ENCODE results near the gene RNF11.
"Not testable (repeated sequence)": the region's sequence is repeated elsewhere in the genome, so short reads cannot be mapped to it uniquely, and the experiment has no call there.

Gene RNF11

DNA sequence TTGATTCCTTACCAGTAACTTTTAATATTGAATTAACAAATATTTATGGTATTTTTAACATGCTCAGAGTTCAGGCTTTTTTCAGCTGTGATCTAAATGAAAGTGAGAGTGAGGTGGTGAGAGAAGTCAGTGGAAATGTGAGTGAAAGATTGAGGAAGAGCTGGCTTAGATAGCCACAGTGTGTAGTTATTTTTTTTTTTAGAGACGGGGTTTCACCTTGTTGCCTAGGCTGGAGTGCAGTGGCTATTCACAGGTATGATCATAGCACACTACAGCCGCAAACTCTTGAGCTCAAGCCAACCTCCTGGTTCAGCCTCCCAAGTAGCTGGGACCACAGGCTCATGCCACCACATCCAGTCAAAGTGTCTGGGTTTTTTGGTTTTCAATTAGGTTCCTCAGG is 10.9 kb downstream of the RNF11 start:
- no peak overlapping the region for H3K4me3 ChIP-seq (ENCODE audit: low read depth, low read length)
- in situ Hi-C loops (cut with HindIII; ENCODE audit: low sequenced_read_pairs), result no loop called here
- TF ChIP-seq, protein P1, sequence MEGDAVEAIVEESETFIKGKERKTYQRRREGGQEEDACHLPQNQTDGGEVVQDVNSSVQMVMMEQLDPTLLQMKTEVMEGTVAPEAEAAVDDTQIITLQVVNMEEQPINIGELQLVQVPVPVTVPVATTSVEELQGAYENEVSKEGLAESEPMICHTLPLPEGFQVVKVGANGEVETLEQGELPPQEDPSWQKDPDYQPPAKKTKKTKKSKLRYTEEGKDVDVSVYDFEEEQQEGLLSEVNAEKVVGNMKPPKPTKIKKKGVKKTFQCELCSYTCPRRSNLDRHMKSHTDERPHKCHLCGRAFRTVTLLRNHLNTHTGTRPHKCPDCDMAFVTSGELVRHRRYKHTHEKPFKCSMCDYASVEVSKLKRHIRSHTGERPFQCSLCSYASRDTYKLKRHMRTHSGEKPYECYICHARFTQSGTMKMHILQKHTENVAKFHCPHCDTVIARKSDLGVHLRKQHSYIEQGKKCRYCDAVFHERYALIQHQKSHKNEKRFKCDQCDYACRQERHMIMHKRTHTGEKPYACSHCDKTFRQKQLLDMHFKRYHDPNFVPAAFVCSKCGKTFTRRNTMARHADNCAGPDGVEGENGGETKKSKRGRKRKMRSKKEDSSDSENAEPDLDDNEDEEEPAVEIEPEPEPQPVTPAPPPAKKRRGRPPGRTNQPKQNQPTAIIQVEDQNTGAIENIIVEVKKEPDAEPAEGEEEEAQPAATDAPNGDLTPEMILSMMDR (IDR thresholded peaks at IDR 0.05; ENCODE audit: low read depth, low read length, missing control alignments), result no peak
- DNase-seq (ENCODE audit: low read depth), result no peak

DNA sequence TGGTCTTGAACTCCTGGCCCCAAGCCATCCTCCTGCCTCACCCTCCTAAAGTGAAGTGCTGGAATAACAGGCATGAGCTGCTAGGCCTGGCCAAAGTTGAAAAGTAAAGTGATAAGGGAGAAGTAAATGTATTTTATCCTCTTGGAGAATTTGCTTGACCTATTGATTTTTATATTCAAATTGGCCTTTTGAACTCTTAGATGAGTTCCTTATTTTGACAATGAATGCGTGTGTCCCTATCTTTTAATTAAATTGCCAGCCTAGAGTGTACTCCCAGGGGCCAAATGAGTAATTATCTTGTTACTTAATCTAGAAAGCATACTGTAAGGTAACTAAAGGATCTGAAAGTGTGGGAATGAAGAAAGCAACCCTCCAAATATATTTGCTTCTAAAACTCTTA is 11.4 kb downstream of the RNF11 start:
- in situ Hi-C loops (cut with HindIII; ENCODE audit: low sequenced_read_pairs), result no loop called here
- no peak overlapping the region for H3K4me3 ChIP-seq (ENCODE audit: low read depth, low read length)
- TF ChIP-seq, protein P1 (IDR thresholded peaks at IDR 0.05; ENCODE audit: low read depth, low read length, missing control alignments), result no peak
- no peak for DNase-seq (ENCODE audit: low read depth)

DNA sequence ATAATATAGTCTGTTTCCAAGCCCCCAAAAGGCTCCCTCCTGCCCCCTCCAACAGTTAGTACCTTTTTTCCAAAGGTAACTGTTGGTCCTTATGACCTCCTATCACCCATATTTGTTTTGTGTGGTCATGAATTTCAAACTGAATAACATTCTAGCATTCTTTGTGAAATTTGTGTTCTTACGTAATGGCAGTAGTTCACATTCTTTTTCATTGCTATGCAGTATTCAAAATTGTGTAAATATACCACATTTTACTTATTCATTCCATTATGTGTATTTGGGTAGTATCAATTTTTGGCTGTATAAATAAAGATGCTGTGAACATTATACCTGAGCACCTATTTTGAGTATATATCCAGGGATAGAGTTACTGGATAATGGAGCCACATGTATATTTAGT is 13.4 kb downstream of the RNF11 start:
- TF ChIP-seq, protein P1 (IDR thresholded peaks at IDR 0.05; ENCODE audit: low read depth, low read length, missing control alignments), result no peak
- no peak for DNase-seq (ENCODE audit: low read depth)
- H3K4me3 ChIP-seq (ENCODE audit: low read depth, low read length), result no peak overlapping the region
- in situ Hi-C loops (cut with HindIII; ENCODE audit: low sequenced_read_pairs), result no loop called here

DNA sequence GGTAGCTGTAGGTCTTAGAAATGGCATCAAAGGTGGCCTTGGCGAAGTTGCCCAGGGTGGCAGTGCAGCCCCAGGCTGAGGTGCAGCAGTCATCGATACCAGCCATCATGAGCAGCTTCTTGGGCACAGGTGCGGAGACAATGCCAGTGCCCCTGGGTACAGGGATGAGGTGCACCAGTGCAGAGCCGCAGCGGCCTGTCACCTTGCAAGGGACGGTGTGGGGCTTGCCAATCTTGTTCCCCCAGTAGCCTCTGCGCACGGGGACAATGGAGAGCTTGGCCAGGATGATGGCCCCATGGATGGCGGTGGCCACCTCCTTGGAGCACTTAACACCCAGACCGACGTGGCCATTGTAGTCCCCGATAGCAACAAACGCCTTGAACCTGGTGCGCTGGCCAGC is 14.7 kb downstream of the RNF11 start:
- DNase-seq (ENCODE audit: low read depth); in situ Hi-C loops (cut with HindIII; ENCODE audit: low sequenced_read_pairs); H3K4me3 ChIP-seq (ENCODE audit: low read depth, low read length): not testable (repeated sequence)

DNA sequence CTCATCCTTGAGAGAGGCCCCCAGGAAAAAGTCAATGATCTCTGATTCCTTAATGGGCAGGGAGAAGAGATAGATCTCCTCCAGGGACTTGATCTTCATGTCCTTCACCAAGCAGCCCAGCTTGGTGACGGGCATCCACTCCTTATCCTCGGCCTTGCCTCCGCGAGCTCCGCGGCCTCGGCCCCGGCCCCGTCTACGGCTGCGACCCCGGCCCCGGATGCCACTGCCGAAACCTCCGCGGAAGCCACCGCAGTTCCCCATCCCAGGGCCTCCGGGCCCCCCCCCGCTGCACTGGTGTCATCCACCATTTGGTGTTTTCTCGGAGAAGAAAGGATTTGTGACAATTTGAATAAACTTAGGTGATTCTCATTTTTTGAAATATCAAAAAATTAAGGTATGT is 15.1 kb downstream of the RNF11 start:
- in situ Hi-C loops (cut with HindIII; ENCODE audit: low sequenced_read_pairs); H3K4me3 ChIP-seq (ENCODE audit: low read depth, low read length); DNase-seq (ENCODE audit: low read depth): not testable (repeated sequence)

DNA sequence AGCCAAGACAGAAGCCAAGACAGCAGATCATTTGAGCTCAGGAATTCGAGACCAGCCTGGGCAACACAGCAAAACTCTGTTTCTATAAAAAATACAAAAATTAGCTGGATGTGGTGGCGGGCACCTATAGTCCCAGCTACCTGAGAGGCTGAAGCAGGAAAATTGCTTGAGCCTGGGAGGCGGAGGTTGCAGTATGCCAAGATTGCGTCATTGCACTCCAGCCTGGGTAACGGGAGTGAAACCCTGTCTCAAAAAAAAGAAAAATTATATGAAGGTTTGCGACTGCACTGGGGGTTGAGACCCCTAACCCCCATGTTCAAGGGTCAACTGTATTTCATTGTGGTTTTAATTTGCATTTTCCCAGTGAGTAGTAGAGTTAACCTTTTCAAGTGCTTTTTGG is 16.3 kb downstream of the RNF11 start:
- TF ChIP-seq, protein P1 (IDR thresholded peaks at IDR 0.05; ENCODE audit: low read depth, low read length, missing control alignments), result no peak
- H3K4me3 ChIP-seq (ENCODE audit: low read depth, low read length), result no peak overlapping the region
- in situ Hi-C loops (cut with HindIII; ENCODE audit: low sequenced_read_pairs), result no loop called here
- DNase-seq (ENCODE audit: low read depth), result no peak

DNA sequence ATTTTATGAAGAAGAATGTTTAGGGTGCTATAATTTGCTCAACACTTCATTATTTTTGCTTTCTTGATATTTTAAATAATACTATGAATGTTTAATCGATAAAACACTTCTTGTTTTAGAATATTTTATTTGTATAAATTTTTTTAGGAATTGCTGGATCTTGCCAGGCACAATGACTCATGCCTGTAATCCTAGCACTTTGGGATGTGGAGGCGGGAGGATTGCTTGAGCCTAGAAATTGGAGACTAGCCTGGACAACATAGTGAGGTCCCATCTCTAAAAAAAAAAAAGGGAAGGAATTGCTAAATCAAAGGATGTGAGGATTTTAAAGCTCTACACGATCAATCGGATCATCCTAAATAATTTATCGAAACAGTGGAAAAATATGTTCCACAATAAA is 17.6 kb downstream of the RNF11 start:
- DNase-seq (ENCODE audit: low read depth), result no peak
- in situ Hi-C loops (cut with HindIII; ENCODE audit: low sequenced_read_pairs), result no loop called here
- TF ChIP-seq, protein P1 (IDR thresholded peaks at IDR 0.05; ENCODE audit: low read depth, low read length, missing control alignments), result no peak
- no peak overlapping the region for H3K4me3 ChIP-seq (ENCODE audit: low read depth, low read length)

DNA sequence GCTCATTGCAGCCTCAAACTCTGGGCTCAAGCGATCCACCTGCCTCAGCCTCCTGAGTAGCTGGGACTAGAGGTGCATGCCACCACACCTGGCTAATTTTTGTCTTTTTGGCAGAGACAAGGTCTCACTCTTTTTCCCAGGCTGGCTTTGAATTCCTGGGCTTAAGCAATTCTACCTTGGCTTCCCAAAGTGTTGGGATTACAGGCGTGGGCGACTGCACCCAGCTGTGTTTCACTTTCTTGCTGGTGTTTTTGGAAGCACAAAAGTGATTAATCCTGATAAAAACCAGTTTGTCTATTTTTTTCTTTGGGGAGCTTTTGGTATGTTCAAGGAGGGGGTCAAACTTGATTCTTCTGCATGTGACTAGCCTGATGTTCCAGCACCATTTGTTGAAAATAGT is 19.3 kb downstream of the RNF11 start:
- in situ Hi-C loops (cut with HindIII; ENCODE audit: low sequenced_read_pairs), result no loop called here
- TF ChIP-seq, protein P1 (IDR thresholded peaks at IDR 0.05; ENCODE audit: low read depth, low read length, missing control alignments), result no peak
- no peak for DNase-seq (ENCODE audit: low read depth)
- no peak overlapping the region for H3K4me3 ChIP-seq (ENCODE audit: low read depth, low read length)
